Colonic mucosa (tissue), 4 donors: ENCODE data around the gene SCN3B. TPM values are rescaled to one million over a fixed set of nuclear protein-coding genes. Genes with fewer than 3 reads are reported as not detected.
A peak's percentile ranks its signal among the peaks of the same experiment; 100 is the strongest.

Source experiments
- DNase-seq: peaks from one replicate; pipeline ENCODE4 v3.0.0-alpha.2; 2020
- H3K27ac ChIP-seq: fragments of 200-600 bp; one replicate; pipeline ENCODE4 v1.8.0; 2021
- H3K27me3 ChIP-seq: fragments of 200-600 bp; one replicate; pipeline ENCODE4 v1.8.0; 2021
- H3K36me3 ChIP-seq: fragments of 200-600 bp; one replicate; pipeline ENCODE4 v1.8.0; 2021
- H3K4me1 ChIP-seq: fragments of 200-600 bp; one replicate; pipeline ENCODE4 v1.8.0; 2021; ENCODE audit warnings: mild to moderate bottlenecking
- H3K4me3 ChIP-seq: fragments of 200-600 bp; one replicate; pipeline ENCODE4 v1.8.0; 2021
- H3K9ac ChIP-seq, 2 donors: one replicate each; pipeline ENCODE4 v1.7.0; 2013; ENCODE audit warnings: control low read depth in 2 of 2, low read depth in 2 of 2, low read length in 2 of 2
- H3K9me3 ChIP-seq: fragments of 200-600 bp; one replicate; pipeline ENCODE4 v1.8.0; 2021
- intact Hi-C: fragments of 100-400 bp; cut with DNase I; formaldehyde crosslinking; loops from one replicate; pipeline ENCODE4 v1.14.1; 2022
- total RNA-seq, 2 donors: library from RNA; stranded (reverse); fragmentation: NEBNext Ultra II Directional in 1 of 2; extraction: Animal tissue kit (Norgen Biotek cat#: 25700) in 1 of 2; gene quantifications; one replicate each; pipeline ENCODE4 v1.2.1, GENCODE V29; 2021
- TF ChIP-seq, protein P1 (sequence below): fragments of 200-600 bp; IDR thresholded peaks from one replicate; pipeline ENCODE4 v1.8.0; 2022; ENCODE audit warnings: antibody characterized with exemption, mild to moderate bottlenecking
- donor health status: healthy.
- donor health status: DM: no; HTN: no; CAD: no.
- donor health status: DM: no; HTN: no; CAD: no.

The SCN3B gene
- total RNA-seq, 2 donors from 2014 or later = 0.30 to 1.2 TPM

DNA sequence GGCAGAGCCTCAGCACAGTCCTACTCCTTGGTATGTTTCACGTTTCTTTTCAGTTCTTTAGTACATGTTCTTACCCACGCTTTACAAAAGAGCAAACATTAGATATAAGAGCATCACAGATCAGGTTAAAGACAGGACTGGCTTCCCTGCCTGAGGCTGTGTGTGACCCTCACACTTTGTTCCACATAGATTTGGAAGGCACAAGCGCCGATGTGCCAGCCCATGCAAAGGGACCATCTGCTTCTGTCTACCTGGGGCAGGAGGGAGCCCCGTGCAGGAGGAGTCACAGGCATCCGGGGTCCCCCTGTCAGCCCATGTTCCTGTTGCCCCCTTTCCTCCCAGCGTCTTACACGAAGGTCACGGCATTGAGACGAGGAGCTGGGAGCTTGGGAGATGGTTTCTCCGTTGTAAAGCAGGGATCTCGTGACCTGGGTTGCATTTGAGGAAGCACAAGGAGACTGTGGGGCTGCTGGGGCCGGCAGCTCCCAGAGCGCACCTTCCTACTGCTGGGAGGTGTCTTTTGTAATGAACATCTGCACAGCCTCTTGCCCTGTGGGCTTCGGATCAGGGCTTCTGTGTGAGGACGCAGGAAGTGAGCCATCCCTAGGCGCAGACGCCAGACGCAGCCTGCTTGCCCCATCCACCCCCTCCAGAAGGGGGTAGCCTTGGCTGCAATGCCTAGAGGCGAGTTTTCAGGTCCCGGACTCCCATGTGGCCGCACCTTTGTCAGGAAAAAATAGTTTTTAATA is 72.6 kb downstream of the SCN3B start:
- H3K4me3 ChIP-seq = no peak overlapping the region
- H3K9me3 ChIP-seq = no peaks in the 10 kb centered on the region
- no peak overlapping the region for H3K9ac ChIP-seq
- intact Hi-C loops = loop anchor here (2.0 kb wide), 1 partner anchor 125 kb away; no protein-coding TSS in a partner anchor
- no peaks in the 10 kb centered on the region for H3K27me3 ChIP-seq
- no peak overlapping the region for H3K27ac ChIP-seq
- DNase-seq = no peak
- no peaks in the 10 kb centered on the region for H3K4me1 ChIP-seq
- H3K36me3 ChIP-seq = no peaks in the 10 kb centered on the region
- TF ChIP-seq, protein P1, sequence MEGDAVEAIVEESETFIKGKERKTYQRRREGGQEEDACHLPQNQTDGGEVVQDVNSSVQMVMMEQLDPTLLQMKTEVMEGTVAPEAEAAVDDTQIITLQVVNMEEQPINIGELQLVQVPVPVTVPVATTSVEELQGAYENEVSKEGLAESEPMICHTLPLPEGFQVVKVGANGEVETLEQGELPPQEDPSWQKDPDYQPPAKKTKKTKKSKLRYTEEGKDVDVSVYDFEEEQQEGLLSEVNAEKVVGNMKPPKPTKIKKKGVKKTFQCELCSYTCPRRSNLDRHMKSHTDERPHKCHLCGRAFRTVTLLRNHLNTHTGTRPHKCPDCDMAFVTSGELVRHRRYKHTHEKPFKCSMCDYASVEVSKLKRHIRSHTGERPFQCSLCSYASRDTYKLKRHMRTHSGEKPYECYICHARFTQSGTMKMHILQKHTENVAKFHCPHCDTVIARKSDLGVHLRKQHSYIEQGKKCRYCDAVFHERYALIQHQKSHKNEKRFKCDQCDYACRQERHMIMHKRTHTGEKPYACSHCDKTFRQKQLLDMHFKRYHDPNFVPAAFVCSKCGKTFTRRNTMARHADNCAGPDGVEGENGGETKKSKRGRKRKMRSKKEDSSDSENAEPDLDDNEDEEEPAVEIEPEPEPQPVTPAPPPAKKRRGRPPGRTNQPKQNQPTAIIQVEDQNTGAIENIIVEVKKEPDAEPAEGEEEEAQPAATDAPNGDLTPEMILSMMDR = no peak

DNA sequence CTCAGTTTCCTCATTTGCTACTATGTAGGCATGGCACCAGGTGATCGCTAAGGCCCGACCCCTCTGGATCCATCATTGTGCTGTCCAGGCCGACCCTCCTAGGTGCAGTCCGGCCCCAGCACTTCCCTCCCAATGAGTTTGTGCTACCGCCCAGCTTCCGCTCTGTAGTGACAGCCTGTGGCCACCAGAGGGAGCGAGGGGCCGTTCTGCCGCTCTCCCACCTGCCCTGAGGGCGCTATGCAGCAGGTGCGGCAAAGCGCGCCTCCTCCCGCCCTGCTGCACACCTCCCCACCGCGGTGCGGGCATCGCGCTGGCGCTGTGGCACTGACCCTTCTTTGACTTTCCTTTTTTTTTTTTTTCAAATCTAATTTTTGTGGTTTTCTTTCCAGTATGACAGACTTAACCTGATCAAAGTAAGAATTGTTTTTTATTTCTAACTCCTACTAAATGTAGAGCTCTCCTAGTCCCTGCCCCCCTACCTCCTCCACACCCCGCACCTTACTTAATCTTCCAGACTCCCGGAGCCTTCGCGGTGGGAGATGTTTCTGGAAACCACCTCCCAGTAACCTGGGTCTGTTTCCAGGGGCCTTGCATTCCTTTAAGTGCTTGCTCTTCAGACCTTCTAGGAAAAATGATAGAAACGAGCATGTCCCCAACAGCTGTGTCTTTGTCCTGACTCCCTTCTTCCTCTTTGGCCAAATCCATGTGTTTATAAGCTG is 73.7 kb downstream of the SCN3B start:
- H3K4me3 ChIP-seq = no peak overlapping the region
- H3K9me3 ChIP-seq = no peaks in the 10 kb centered on the region
- no peak overlapping the region for H3K9ac ChIP-seq
- no peaks in the 10 kb centered on the region for H3K27me3 ChIP-seq
- H3K36me3 ChIP-seq = no peaks in the 10 kb centered on the region
- TF ChIP-seq, protein P1 = peak; percentile 93
- H3K4me1 ChIP-seq = no peaks in the 10 kb centered on the region
- intact Hi-C loops = loop anchor here (2.0 kb wide), 1 partner anchor 126 kb away; no protein-coding TSS in a partner anchor
- DNase-seq = peak; percentile 75
- no peak overlapping the region for H3K27ac ChIP-seq

DNA sequence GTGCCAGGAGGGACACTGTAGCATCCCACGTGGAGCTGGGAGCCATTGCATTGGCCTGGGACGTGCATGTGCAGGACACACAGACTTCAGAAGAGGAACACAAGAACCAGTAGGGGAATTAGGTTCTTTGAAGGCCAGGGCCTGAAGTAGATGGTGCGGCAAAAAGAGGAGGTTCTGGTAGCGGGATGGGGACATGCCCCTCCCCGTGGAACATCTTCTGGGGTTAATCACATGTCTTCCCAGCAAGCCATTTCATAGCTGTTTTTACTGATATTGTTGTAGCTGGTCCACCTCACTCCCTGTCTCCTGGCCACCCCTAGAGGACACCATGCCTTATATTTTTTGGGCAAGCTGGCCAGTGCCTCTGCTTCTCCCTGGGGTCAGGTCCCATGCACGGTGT is 74.3 kb downstream of the SCN3B start:
- DNase-seq = no peak
- Histone ChIP-seq H3K4me3 (no peak overlapping the region), H3K4me1 (no peaks in the 10 kb centered on the region), H3K27me3 (no peaks in the 10 kb centered on the region), H3K36me3 (no peaks in the 10 kb centered on the region), H3K9ac (no peak overlapping the region), H3K27ac (no peak overlapping the region), H3K9me3 (no peaks in the 10 kb centered on the region)
- TF ChIP-seq, protein P1 = no peak
- intact Hi-C loops = loop anchor here (2.0 kb wide), 1 partner anchor 127 kb away; no protein-coding TSS in a partner anchor

DNA sequence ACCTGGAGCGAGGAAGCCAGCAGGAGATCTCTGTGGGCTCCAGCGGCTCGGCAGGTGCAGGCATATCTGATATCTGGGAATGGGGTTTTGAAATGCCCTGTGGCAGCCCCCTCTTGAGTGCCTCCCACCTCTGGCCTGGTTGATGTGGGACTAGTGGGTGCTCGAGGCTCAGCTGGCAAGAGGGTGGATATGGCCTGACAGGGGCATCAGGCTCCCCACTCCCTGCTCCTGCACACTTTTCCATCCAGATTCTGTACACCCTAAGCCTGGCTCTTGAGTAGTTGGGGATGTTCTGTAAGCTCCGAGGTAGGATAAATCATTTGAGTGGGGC is 75.0 kb downstream of the SCN3B start:
- Histone ChIP-seq H3K4me3 (no peak overlapping the region), H3K27ac (no peak overlapping the region), H3K9ac (no peak overlapping the region), H3K36me3 (no peaks in the 10 kb centered on the region), H3K9me3 (no peaks in the 10 kb centered on the region), H3K4me1 (no peaks in the 10 kb centered on the region), H3K27me3 (no peaks in the 10 kb centered on the region)
- TF ChIP-seq, protein P1 = no peak
- intact Hi-C loops = loop anchor here (2.0 kb wide), 1 partner anchor 67 kb away; no protein-coding TSS in a partner anchor
- no peak for DNase-seq

Other genes with a start within 250 kb of the SCN3B start
- 1 to 10 TPM; 1.7 to 1.9 TPM for gene GRAMD1B, start 224.4 kb downstream of the SCN3B start, total RNA-seq
- 1 to 10 TPM; 7.4 to 8.5 TPM for gene ZNF202, start 87.0 kb upstream of the SCN3B start, total RNA-seq
- gene OR6X1, start 99.9 kb upstream of the SCN3B start, total RNA-seq = not detected
- gene OR6M1, start 151.7 kb upstream of the SCN3B start, total RNA-seq = not detected
- gene TMEM225, start 231.0 kb upstream of the SCN3B start, total RNA-seq = not detected
- 1 to 10 TPM in 1 of 2 donors, under 1 TPM in 1; 0.64 to 1.3 TPM for gene OR8D4, start 247.5 kb upstream of the SCN3B start, total RNA-seq